Natural killer cell (primary cell): ENCODE data around the gene SYCP2L. TPM values are rescaled to one million over a fixed set of nuclear protein-coding genes. Genes with fewer than 3 reads are reported as not detected.

Experiments used
- ATAC-seq, 3 donors: fragments of 150-1000 bp in 2 of 3; fragments of 200-7000 bp in 1 of 3; cut with Tn5 transposase; 1 replicate in 1 of 3; 2 replicates in 2 of 3; pipeline ENCODE4 v1.10.0; 2021; ENCODE audit warnings: mild to moderate bottlenecking in 2 of 3, moderate library complexity in 2 of 3
- DNase-seq, 2 donors: peaks; one replicate each; pipeline versions ENCODE4 v3.0.0 to v3.0.0-alpha.2; 2013 to 2021; ENCODE audit warnings: mixed read lengths in 1 of 2
- H3K27ac ChIP-seq: one replicate; pipeline ENCODE4 v1.5.1; 2013; ENCODE audit warnings: mild to moderate bottlenecking, low read length
- H3K27me3 ChIP-seq: one replicate; pipeline ENCODE4 v1.6.1; 2013; ENCODE audit warnings: low read length; ENCODE audit not compliant: control insufficient read depth, insufficient read depth
- H3K36me3 ChIP-seq: one replicate; pipeline ENCODE4 v1.6.1; 2013; ENCODE audit warnings: low read length; ENCODE audit not compliant: control insufficient read depth, insufficient read depth
- H3K4me1 ChIP-seq: one replicate; pipeline ENCODE4 v1.6.1; 2013; ENCODE audit warnings: low read length; ENCODE audit not compliant: control insufficient read depth, insufficient read depth
- H3K4me3 ChIP-seq: one replicate; pipeline ENCODE4 v1.5.1; 2013; ENCODE audit warnings: low read length
- H3K9me3 ChIP-seq: one replicate; pipeline ENCODE4 v1.6.1; 2013; ENCODE audit warnings: low read length; ENCODE audit not compliant: control insufficient read depth, insufficient read depth
- H3K27ac Mint-ChIP-seq, 2 donors: one replicate each; pipeline ENCODE4 v1.8.0; 2022; ENCODE audit warnings: mild to moderate bottlenecking in 2 of 2, mixed read lengths in 2 of 2, moderate library complexity in 1 of 2
- H3K27me3 Mint-ChIP-seq, 2 donors: one replicate each; pipeline ENCODE4 v1.8.0; 2022; ENCODE audit warnings: low read depth in 2 of 2, mixed read lengths in 2 of 2
- H3K36me3 Mint-ChIP-seq: one replicate; pipeline ENCODE4 v1.8.0; 2022; ENCODE audit warnings: mixed read lengths
- H3K4me1 Mint-ChIP-seq, 2 donors: one replicate each; pipeline ENCODE4 v1.8.0; 2022; ENCODE audit warnings: mixed read lengths in 2 of 2
- H3K4me3 Mint-ChIP-seq: one replicate; pipeline ENCODE4 v1.8.0; 2022; ENCODE audit warnings: mild to moderate bottlenecking, moderate library complexity, mixed read lengths
- H3K9me3 Mint-ChIP-seq, 2 donors: one replicate each; pipeline ENCODE4 v1.8.0; 2022; ENCODE audit warnings: mixed read lengths in 2 of 2
- CTCF ChIP-seq: fragments of 200-600 bp; IDR thresholded peaks from one replicate; pipeline ENCODE4 v1.8.0; 2022; ENCODE audit warnings: antibody characterized with exemption
- WGBS: methylation state at CpG from one replicate; pipeline ENCODE4 v1.1.7; 2013; ENCODE audit warnings: missing lambda C conversion rate; ENCODE audit not compliant: insufficient coverage; 5-methylcytosine and 5-hydroxymethylcytosine counted together
- intact Hi-C: fragments of 100-400 bp; cut with micrococcal nuclease; formaldehyde crosslinking; loops from one replicate; pipeline ENCODE4 v1.14.2; 2022
- total RNA-seq, 4 donors: library from RNA; stranded (reverse); fragments of 120-200 nt in 1 of 4; gene quantifications; one replicate each; pipeline versions ENCODE4 v1.2.3 to v1.2.4, GENCODE V29; 2013 to 2022

Gene SYCP2L
- total RNA-seq, 3 donors from 2014 or later (not counting 1 experiment from before 2014, with no cell fraction given): 0.82 to 7.3 TPM; not detected in 1

DNA sequence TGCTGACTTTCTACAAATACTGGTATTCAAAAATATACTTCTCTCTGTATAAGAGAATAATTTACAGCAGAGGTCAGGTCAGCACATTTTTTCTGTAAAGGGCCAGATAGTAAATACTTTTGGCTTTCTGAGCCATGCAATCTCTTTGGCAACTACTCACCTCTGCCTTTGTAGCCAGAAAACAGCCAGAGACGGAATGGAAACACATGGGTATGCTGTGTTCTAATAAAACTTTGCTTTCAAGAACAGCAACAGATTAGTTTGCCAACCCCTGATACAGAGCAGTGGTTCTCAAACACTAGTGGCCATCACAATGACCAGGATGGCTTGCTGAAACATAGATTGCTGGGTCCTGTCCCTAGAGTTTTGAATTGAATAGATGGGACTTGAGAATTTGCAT lies 46.3 kb downstream of the SYCP2L start:
- no peak overlapping the region for H3K4me3 Mint-ChIP-seq
- H3K9me3 Mint-ChIP-seq: no peaks in the 10 kb centered on the region
- WGBS: 76% methylated on average over 1 of the region's 1 CpG
- H3K4me1 Mint-ChIP-seq: no peaks in the 10 kb centered on the region
- Histone ChIP-seq H3K27me3 (peaks cover 2% of the 10 kb centered on the region), H3K27ac (no peak overlapping the region), H3K4me3 (no peak overlapping the region), H3K4me1 (no peaks in the 10 kb centered on the region), H3K9me3 (no peaks in the 10 kb centered on the region), H3K36me3 (no peaks in the 10 kb centered on the region)
- DNase-seq (no peak), ATAC-seq (no peak)
- H3K27me3 Mint-ChIP-seq: peaks cover 13 to 21% of the 10 kb centered on the region in 2 donors
- no peaks in the 10 kb centered on the region for H3K36me3 Mint-ChIP-seq
- intact Hi-C loops: no loop called here
- no peak overlapping the region for H3K27ac Mint-ChIP-seq
- TF ChIP-seq CTCF: no peak

DNA sequence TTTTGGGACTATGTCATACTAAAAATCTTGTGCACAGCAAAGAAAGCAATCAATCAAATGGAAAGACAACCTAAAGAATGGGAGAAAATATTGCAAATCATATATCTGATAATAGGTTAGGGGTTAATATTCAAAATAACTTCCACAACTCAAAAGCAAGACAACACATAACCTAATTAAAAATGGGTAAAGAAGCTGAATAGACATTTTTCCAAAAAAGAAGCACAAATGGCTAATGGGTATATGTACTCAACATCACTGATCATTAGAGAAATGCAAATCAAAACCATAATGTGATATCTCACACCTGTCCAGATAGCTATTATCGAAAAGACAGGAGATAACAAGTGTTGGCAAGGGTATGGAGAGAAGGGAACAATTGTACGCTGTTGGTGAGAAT lies 53.0 kb downstream of the SYCP2L start:
- H3K27ac ChIP-seq: no peak overlapping the region
- TF ChIP-seq CTCF: no peak
- H3K27me3 ChIP-seq: no peaks in the 10 kb centered on the region
- H3K4me3 Mint-ChIP-seq: no peak overlapping the region
- no peak overlapping the region for H3K27ac Mint-ChIP-seq
- no peaks in the 10 kb centered on the region for H3K36me3 ChIP-seq
- no peaks in the 10 kb centered on the region for H3K36me3 Mint-ChIP-seq
- H3K27me3 Mint-ChIP-seq: peaks cover 8 to 25% of the 10 kb centered on the region in 2 donors
- 83% methylated on average over 2 of the region's 2 CpGs for WGBS
- H3K9me3 ChIP-seq: peaks cover 3% of the 10 kb centered on the region
- no peaks in the 10 kb centered on the region for H3K4me1 Mint-ChIP-seq
- ATAC-seq: no peak
- H3K4me1 ChIP-seq: no peaks in the 10 kb centered on the region
- H3K4me3 ChIP-seq: no peak overlapping the region
- no peak for DNase-seq
- intact Hi-C loops: no loop called here
- no peaks in the 10 kb centered on the region for H3K9me3 Mint-ChIP-seq

DNA sequence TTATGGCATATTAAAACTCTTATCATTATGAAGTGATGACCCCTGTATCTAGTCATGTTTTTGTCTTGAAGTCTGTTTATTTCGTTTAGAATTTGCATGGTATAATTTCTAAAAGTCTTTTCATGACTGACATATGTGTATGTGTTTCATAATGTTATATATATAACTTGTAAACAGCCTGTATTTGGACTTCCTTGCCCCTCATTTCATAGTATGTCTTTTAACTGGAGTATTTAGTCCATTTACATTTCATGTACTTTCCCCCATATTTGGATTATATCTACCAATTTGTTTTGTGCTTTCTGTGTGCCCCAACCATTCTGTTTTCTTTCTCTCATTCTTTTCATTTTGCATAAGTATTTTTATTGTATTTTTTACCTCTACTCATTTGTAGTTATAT lies 59.0 kb downstream of the SYCP2L start:
- no peak for ATAC-seq
- Histone ChIP-seq H3K4me1 (no peaks in the 10 kb centered on the region), H3K36me3 (no peaks in the 10 kb centered on the region), H3K9me3 (no peaks in the 10 kb centered on the region), H3K4me3 (no peak overlapping the region), H3K27ac (no peak overlapping the region), H3K27me3 (peaks cover 3% of the 10 kb centered on the region)
- no peaks in the 10 kb centered on the region for H3K9me3 Mint-ChIP-seq
- H3K27ac Mint-ChIP-seq: no peak overlapping the region
- H3K4me1 Mint-ChIP-seq: no peaks in the 10 kb centered on the region
- WGBS: no CpG with 5 or more reads among the region's 1 CpG
- no peaks in the 10 kb centered on the region for H3K36me3 Mint-ChIP-seq
- H3K4me3 Mint-ChIP-seq: no peak overlapping the region
- H3K27me3 Mint-ChIP-seq: peaks cover 14 to 25% of the 10 kb centered on the region in 2 donors
- intact Hi-C loops: no loop called here
- DNase-seq: no peak
- no peak for TF ChIP-seq CTCF

DNA sequence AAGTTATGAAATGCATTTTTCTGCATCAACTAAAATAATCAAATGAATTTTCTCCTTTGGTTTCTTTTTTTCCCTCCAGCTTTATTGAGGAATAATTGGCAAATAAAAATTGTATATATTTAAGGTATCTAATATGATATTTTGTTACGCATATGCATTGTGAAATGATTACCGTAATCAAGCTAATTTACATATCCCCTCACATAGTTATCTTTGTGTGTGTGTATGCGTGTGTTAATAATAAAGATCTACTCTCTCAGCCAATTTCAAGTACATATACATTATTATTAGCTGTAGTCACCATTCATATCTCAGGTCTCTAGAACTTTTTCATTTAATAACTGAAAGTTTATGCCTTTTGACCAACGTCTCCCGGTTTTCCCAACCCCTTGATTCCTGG lies 61.1 kb downstream of the SYCP2L start:
- no peak for TF ChIP-seq CTCF
- intact Hi-C loops: no loop called here
- H3K4me1 ChIP-seq: no peaks in the 10 kb centered on the region
- peaks cover 3% of the 10 kb centered on the region for H3K27me3 ChIP-seq
- Mint-ChIP-seq H3K4me1 (no peaks in the 10 kb centered on the region), H3K4me3 (no peak overlapping the region), H3K27ac (no peak overlapping the region), H3K27me3 (peaks cover 16 to 32% of the 10 kb centered on the region in 2 donors), H3K36me3 (no peaks in the 10 kb centered on the region), H3K9me3 (no peaks in the 10 kb centered on the region)
- H3K9me3 ChIP-seq: no peaks in the 10 kb centered on the region
- DNase-seq: no peak
- ATAC-seq: no peak
- no peak overlapping the region for H3K27ac ChIP-seq
- WGBS: 100% methylated on average over 2 of the region's 5 CpGs
- H3K36me3 ChIP-seq: no peaks in the 10 kb centered on the region
- H3K4me3 ChIP-seq: no peak overlapping the region
